GM19193 (cell line): ENCODE measurements around the gene VDR.

Experiments
- POLR2A ChIP-seq: IDR thresholded peaks from 4 replicates; pipeline ENCODE4 v1.6.1; 2011; ENCODE audit not compliant: insufficient read depth, insufficient read length; ENCODE audit errors: extremely low read depth

Gene VDR

GRCh38 chr12:47904713-47905709, at the start of gene VDR:
Gene VDR (minus strand): TSS chr12:47904994. CDS start chr12:47879113, 25,881 bp downstream.
- TF ChIP-seq POLR2A = no peak

DNA sequence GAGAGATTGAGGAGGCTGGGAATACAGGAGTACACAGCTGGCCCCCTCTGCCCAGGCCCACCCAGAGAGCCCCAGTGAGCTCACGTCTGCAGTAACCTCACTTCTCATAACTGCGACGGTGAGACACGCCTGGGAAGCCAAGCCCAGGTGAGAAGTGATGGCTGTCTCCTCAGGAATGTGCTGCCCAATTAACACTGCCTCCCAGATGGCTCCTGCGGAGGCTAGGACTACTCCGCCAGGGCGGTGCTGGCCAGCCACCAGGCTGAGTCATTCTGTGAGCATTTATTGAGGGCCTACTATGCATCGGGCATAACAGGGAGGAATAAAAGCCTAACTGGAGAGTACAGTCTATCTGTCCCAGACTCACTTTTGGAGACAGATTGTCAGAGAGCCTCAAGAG, 49.3 kb upstream of the VDR start:
- no peak for TF ChIP-seq POLR2A

- no peak for TF ChIP-seq POLR2A
Measured at GRCh38 chr12:47950856-47951468, 46.2 kb upstream of the VDR start.

- TF ChIP-seq POLR2A = no peak
Measured at GRCh38 chr12:47949441-47950341, 44.9 kb upstream of the VDR start.

- no peak for TF ChIP-seq POLR2A
Measured at GRCh38 chr12:47947341-47947740, 42.5 kb upstream of the VDR start.

- TF ChIP-seq POLR2A = no peak
Measured at GRCh38 chr12:47946413-47947323, 41.9 kb upstream of the VDR start.

DNA sequence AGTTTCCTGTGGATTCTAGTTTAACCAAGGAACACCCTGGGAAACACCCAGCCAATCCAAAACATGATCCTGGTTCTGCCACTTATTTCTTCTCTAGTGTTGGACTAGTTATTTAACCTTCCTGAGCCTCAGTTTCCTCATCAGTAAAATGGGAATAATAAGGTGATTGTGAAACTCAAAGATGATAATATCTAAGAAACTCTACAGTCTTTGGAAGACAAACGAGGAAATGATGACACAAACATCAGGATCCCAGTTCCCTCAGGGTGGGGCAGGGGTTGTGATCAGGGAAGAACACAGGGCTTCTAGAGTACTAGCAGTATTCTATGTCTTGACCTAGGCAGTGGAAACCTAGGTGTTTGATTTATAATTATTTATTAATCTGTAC, 40.5 kb upstream of the VDR start:
- no peak for TF ChIP-seq POLR2A

DNA sequence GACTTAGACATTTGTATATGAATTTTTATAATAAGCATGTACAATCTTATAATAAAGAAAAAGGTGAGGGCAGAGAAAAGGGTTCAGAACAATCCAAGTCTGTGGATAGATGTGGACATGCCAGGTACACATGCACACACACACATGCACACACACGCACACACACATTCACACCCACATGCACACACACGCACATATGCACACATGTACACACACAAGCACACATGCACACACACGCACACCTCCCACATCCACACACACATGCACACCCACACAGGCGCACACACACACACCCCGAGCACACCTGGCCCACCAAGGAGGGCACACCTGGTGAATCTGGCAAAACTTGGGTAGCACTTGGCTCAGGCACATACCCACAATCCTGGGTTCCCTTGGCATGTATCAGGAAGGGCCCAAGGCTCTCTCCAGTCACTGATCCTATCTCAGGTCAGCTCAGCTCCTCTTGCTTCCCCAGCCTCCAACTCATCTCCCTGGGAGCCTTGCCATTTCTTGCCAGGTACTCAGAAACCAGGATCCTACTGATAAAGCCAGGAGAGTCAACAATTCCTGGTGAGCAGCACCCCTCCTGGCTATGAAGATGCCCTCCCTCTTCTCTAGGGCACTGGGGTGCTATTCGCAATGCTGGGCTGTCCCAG, 40.0 kb upstream of the VDR start:
- TF ChIP-seq POLR2A = no peak

- TF ChIP-seq POLR2A = no peak
Measured at GRCh38 chr12:47943623-47944340, 39.0 kb upstream of the VDR start.

DNA sequence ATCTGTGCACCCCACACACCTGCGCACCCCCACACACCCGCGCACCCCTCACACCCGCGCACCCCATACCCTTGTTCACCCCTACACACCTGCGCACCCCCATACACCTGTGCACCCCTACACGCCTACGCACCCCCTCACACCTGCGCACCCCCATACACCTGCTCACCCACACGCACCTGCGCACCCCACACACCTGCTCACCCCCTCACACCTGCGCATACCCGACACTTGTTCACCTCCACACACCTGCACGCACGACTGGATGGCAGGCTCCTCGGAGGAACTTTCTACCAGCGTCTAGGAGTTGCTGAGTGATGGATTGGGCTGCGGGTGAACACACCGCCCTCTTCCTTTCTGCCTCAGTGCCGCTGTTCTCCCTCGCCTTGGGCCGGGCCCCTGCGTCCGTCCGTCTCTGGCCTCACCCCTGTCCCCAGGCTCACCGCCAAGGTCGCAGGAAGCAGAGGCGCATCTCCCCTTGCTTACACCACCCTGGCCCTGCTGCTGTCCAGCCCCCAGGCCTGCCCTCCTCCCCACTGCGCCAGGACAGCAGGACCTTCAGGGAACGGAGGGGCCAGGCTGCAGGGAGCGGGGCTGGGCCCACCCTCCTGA, 37.9 kb upstream of the VDR start:
- TF ChIP-seq POLR2A = no peak

DNA sequence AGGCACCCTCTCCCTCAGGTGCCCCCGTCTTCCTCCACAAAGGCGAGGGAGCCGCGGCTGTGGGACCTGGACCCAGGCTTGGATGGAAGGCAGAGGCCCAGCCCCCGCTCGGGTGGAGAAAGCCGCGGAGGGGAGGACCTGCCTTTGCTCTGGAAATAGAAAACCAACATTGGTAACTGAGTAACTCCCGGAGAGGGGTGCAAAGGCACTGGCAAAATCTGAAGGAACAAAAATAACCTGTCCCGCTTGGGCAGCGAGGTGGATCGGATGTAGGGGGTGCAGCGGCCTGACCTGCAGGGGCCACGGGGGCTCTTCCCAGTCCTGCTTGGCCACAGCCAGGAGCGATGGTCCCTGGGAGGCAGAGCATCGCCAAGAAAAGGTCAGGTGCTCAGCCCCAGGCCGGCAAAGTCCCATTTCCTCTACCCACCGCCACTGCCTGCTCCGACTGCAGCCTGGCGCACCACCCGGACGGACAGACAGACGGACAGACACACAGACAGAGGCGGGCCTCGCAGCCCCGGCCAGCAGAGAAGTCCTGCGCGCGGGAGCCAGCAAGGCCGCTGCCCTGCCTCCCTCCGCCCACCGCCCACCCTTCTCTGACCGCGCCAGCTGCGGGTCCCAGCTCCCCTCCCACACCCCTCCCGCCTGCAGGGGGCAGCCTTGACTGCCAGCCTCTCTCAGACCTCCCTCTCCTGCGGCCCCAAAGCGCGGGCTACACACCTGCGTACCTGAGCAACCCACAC, 37.2 kb upstream of the VDR start:
- TF ChIP-seq POLR2A = no peak

DNA sequence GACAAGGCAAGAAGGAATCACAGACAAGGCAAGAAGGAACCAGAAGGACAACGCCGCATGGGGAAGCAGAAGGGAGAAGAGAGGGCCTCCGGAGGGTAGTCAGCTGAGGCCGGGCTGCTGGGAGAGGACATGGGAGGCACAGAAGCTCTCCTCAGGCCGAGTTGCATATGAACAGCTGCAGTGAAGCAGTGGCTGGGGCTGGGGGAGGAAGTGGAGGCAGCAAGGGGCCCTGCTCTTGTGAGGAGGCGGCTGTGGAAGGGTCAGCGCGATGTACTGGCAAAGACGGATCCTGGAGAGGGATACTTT, 36.6 kb upstream of the VDR start:
- TF ChIP-seq POLR2A = no peak
